Liver (tissue), 9 donors: ENCODE results near the gene CCDC28B. TPM values are rescaled to one million over a fixed set of nuclear protein-coding genes. Genes with fewer than 3 reads are reported as not detected.

Experiments
- DNase-seq: peaks from one replicate; pipeline ENCODE4 v3.0.0-alpha.2; 2017; ENCODE audit warnings: low spot score
- H3K27ac ChIP-seq, 2 donors: one replicate each; pipeline ENCODE4 v1.7.0; 2013; ENCODE audit warnings: inconsistent platforms in 2 of 2, low read length in 2 of 2, control low read depth in 1 of 2, low read depth in 1 of 2, mild to moderate bottlenecking in 1 of 2
- H3K27me3 ChIP-seq, 4 donors: one replicate each; pipeline versions ENCODE4 v1.6.1 to v1.7.0; 2013; ENCODE audit warnings: low read length in 3 of 4, inconsistent platforms in 1 of 4, mild to moderate bottlenecking in 1 of 4, moderate library complexity in 1 of 4; ENCODE audit not compliant: control insufficient read depth in 4 of 4, insufficient read depth in 4 of 4
- H3K36me3 ChIP-seq, 4 donors: one replicate each; pipeline versions ENCODE4 v1.6.1 to v1.7.0; 2013; ENCODE audit warnings: low read length in 3 of 4, mild to moderate bottlenecking in 3 of 4, low read depth in 1 of 4, moderate library complexity in 1 of 4; ENCODE audit not compliant: control insufficient read depth in 4 of 4, insufficient read depth in 3 of 4
- H3K4me1 ChIP-seq, 4 donors: one replicate each; pipeline versions ENCODE4 v1.6.1 to v1.7.0; 2013; ENCODE audit warnings: low read length in 3 of 4, mild to moderate bottlenecking in 3 of 4, moderate library complexity in 1 of 4; ENCODE audit not compliant: control insufficient read depth in 4 of 4, insufficient read depth in 4 of 4
- H3K4me3 ChIP-seq, 3 donors: one replicate each; pipeline versions ENCODE4 v1.6.1 to v1.7.0; 2013; ENCODE audit warnings: low read length in 3 of 3, control low read depth in 1 of 3, low read depth in 1 of 3, mild to moderate bottlenecking in 1 of 3
- H3K9ac ChIP-seq, 2 donors: one replicate each; pipeline ENCODE4 v1.7.0; 2013; ENCODE audit warnings: low read length in 2 of 2, mild to moderate bottlenecking in 2 of 2, moderate library complexity in 2 of 2, control low read depth in 1 of 2, low read depth in 1 of 2
- H3K9me3 ChIP-seq, 4 donors: one replicate each; pipeline versions ENCODE4 v1.6.1 to v1.7.0; 2013; ENCODE audit warnings: low read length in 3 of 4; ENCODE audit not compliant: control insufficient read depth in 4 of 4
- ATF3 ChIP-seq: IDR thresholded peaks from 2 replicates; pipeline ENCODE4 v1.6.1; 2016; ENCODE audit warnings: antibody characterized with exemption
- CTCF ChIP-seq: fragments of 150-350 bp; IDR thresholded peaks from 2 replicates; pipeline ENCODE4 v1.5.1; 2017; ENCODE audit warnings: improper control_type of control experiment, low read depth, low read length; ENCODE audit not compliant: missing input control
- EGR1 ChIP-seq, 2 donors: IDR thresholded peaks; 2 replicates each; pipeline ENCODE4 v1.6.1; 2016 to 2018; ENCODE audit warnings: antibody characterized with exemption in 2 of 2, low read depth in 2 of 2
- FOXA1 ChIP-seq: IDR thresholded peaks from 2 replicates; pipeline ENCODE4 v1.6.1; 2016; ENCODE audit warnings: antibody characterized with exemption
- FOXA2 ChIP-seq: IDR thresholded peaks from 2 replicates; pipeline ENCODE4 v1.6.1; 2016; ENCODE audit warnings: antibody characterized with exemption
- GABPA ChIP-seq, 2 donors: IDR thresholded peaks in 1 of 2; conservative IDR thresholded peaks in 1 of 2; 2 replicates each; pipeline ENCODE4 v1.6.1; 2016; ENCODE audit warnings: antibody characterized with exemption in 2 of 2, mild to moderate bottlenecking in 1 of 2, moderate library complexity in 1 of 2
- HNF4A ChIP-seq, 2 donors: conservative IDR thresholded peaks; 2 replicates each; pipeline ENCODE4 v1.6.1; 2016; ENCODE audit warnings: antibody characterized with exemption in 2 of 2, mild to moderate bottlenecking in 2 of 2
- HNF4G ChIP-seq: IDR thresholded peaks from 2 replicates; pipeline ENCODE4 v1.6.1; 2016; ENCODE audit warnings: antibody characterized with exemption
- JUND ChIP-seq, 2 donors: IDR thresholded peaks; 2 replicates each; pipeline ENCODE4 v1.6.1; 2016; ENCODE audit warnings: antibody characterized with exemption in 2 of 2
- MAX ChIP-seq: IDR thresholded peaks from 2 replicates; pipeline ENCODE4 v1.6.1; 2016; ENCODE audit warnings: antibody characterized with exemption
- NR2F2 ChIP-seq: IDR thresholded peaks from 2 replicates; pipeline ENCODE4 v1.6.1; 2016; ENCODE audit warnings: antibody characterized with exemption
- RAD21 ChIP-seq, 2 donors: IDR thresholded peaks; 2 replicates each; pipeline ENCODE4 v1.6.1; 2016; ENCODE audit warnings: antibody characterized with exemption in 2 of 2, mild to moderate bottlenecking in 2 of 2
- REST ChIP-seq: IDR thresholded peaks from 2 replicates; pipeline ENCODE4 v1.6.1; 2016; ENCODE audit warnings: antibody characterized with exemption, mild to moderate bottlenecking
- RXRA ChIP-seq, 2 donors: IDR thresholded peaks; 2 replicates each; pipeline ENCODE4 v1.6.1; 2017 to 2018; ENCODE audit warnings: antibody characterized with exemption in 2 of 2, mild to moderate bottlenecking in 1 of 2
- SP1 ChIP-seq: IDR thresholded peaks from 2 replicates; pipeline ENCODE4 v1.6.1; 2018; ENCODE audit warnings: antibody characterized with exemption, mild to moderate bottlenecking
- TAF1 ChIP-seq: conservative IDR thresholded peaks from 2 replicates; pipeline ENCODE4 v1.6.1; 2016; ENCODE audit warnings: antibody characterized with exemption, mild to moderate bottlenecking
- YY1 ChIP-seq: IDR thresholded peaks from 2 replicates; pipeline ENCODE4 v1.6.1; 2016; ENCODE audit warnings: antibody characterized with exemption, mild to moderate bottlenecking
- ZBTB33 ChIP-seq: IDR thresholded peaks from 2 replicates; pipeline ENCODE4 v1.6.1; 2016; ENCODE audit warnings: antibody characterized with exemption
- WGBS: extraction: QIAGEN DNeasy Blood & Tissue Kit; methylation state at CpG from one replicate; pipeline ENCODE4 v1.1.7; 2013; 5-methylcytosine and 5-hydroxymethylcytosine counted together
- polyA plus RNA-seq, 2 donors: library from polyadenylated mRNA; stranded (reverse) in 1 of 2; unstranded in 1 of 2; fragments of 200-250 nt in 1 of 2; fragments of >200 nt in 1 of 2; fragmentation: Nextera tagmentation in 1 of 2; extraction: Ambion mirVana in 1 of 2; gene quantifications; one replicate each; pipeline versions ENCODE4 v1.2.1 to v1.2.3, GENCODE V29; 2013 to 2015
- total RNA-seq, 2 donors: library from RNA; depleted of rRNA; stranded (reverse); fragments of >200 nt; gene quantifications; one replicate each; pipeline ENCODE4 v1.2.3, GENCODE V29; 2014
- donor health status: healthy.
- donor health status: healthy.
- donor health status: healthy.
- donor health status: healthy.
- donor health status: healthy.

CCDC28B gene
- total and polyA plus RNA-seq, 4 donors, result 0.75 to 20.6 (median 1.0) TPM

GRCh38 chr1:32228771-32229170 is 28.4 kb downstream of the CCDC28B start:
- no peaks in the 10 kb centered on the region for H3K27me3 ChIP-seq
- no peak for DNase-seq
- H3K27ac ChIP-seq, result no peak overlapping the region
- H3K9ac ChIP-seq, result no peak overlapping the region
- peaks cover 9 to 62% (median 46%) of the 10 kb centered on the region in 4 donors for H3K36me3 ChIP-seq
- peaks cover 2 to 9% (median 8%) of the 10 kb centered on the region in 4 donors for H3K4me1 ChIP-seq
- H3K4me3 ChIP-seq, result no peak overlapping the region
- no peaks in the 10 kb centered on the region for H3K9me3 ChIP-seq
- 83% methylated on average over 3 of the region's 3 CpGs for WGBS
- no peak for TF ChIP-seq RXRA (IDR thresholded peaks at IDR 0.05)
- no peak for TF ChIP-seq ZBTB33
- TF ChIP-seq FOXA1, result no peak
- no peak for TF ChIP-seq CTCF
- no peak for TF ChIP-seq GABPA (IDR thresholded peaks at IDR 0.05 in 1 of 2, conservative IDR thresholded peaks at IDR 0.05 in 1 of 2)
- no peak for TF ChIP-seq EGR1 (IDR thresholded peaks at IDR 0.05; ENCODE audit: low read depth in 2 of 2)
- no peak for TF ChIP-seq REST
- TF ChIP-seq HNF4G, result no peak
- TF ChIP-seq SP1, result no peak
- no peak for TF ChIP-seq FOXA2
- no peak for TF ChIP-seq RAD21 (IDR thresholded peaks at IDR 0.05)
- TF ChIP-seq YY1, result no peak
- TF ChIP-seq HNF4A (conservative IDR thresholded peaks at IDR 0.05), result no peak
- TF ChIP-seq ATF3, result no peak
- no peak for TF ChIP-seq TAF1
- TF ChIP-seq JUND (IDR thresholded peaks at IDR 0.05), result no peak
- TF ChIP-seq NR2F2, result no peak
- no peak for TF ChIP-seq MAX
